ENCODE data around the gene KISS1. TPM values are rescaled to one million over a fixed set of nuclear protein-coding genes. Genes with fewer than 3 reads are reported as not detected.

KISS1 gene
- polyA plus RNA-seq, 1 donor from 2014 or later, result not detected

- Histone ChIP-seq H3K27ac (ENCODE audit: low read length) (no peak overlapping the region), H3K79me2 (replicated peaks; ENCODE audit: insufficient read depth, low read length) (no peaks in the 10 kb centered on the region), H3K9me2 (ENCODE audit: insufficient read depth, low read length) (no peaks in the 10 kb centered on the region)
These were observed 45.6 kb upstream of the KISS1 start for GRCh38 chr1:204241914-204242313.

GRCh38 chr1:204241050-204241449, 44.8 kb upstream of the KISS1 start:
- H3K79me2 ChIP-seq (replicated peaks; ENCODE audit: insufficient read depth, low read length), result no peaks in the 10 kb centered on the region
- no peak overlapping the region for H3K9ac ChIP-seq (ENCODE audit: low read length)
- no peaks in the 10 kb centered on the region for H3K27me3 ChIP-seq (ENCODE audit: insufficient read depth, low read depth, low read length)
- no peaks in the 10 kb centered on the region for H3K9me2 ChIP-seq (ENCODE audit: insufficient read depth, low read length)
- no peaks in the 10 kb centered on the region for H4K20me1 ChIP-seq (ENCODE audit: insufficient read depth)
- H3K27ac ChIP-seq (ENCODE audit: low read length), result no peak overlapping the region
- no peaks in the 10 kb centered on the region for H3K9me3 ChIP-seq (ENCODE audit: low read length)
- no peak overlapping the region for H3K4me3 ChIP-seq (ENCODE audit: low read length)
- H3F3A ChIP-seq (ENCODE audit: insufficient read depth, low read length, poor library complexity, severe bottlenecking), result no peaks in the 10 kb centered on the region
- no peak overlapping the region for H2AFZ ChIP-seq (ENCODE audit: low read depth, low read length)
- H3K36me3 ChIP-seq (ENCODE audit: insufficient read depth, low read length), result peaks cover 7% of the 10 kb centered on the region
- H3K4me2 ChIP-seq (ENCODE audit: low read length), result no peak overlapping the region
- TF ChIP-seq REST (IDR thresholded peaks at IDR 0.05; ENCODE audit: borderline replicate concordance) (no peak), RAD21 (conservative IDR thresholded peaks at IDR 0.05) (no peak), CTCF (IDR thresholded peaks at IDR 0.05; ENCODE audit: poor library complexity, severe bottlenecking) (no peak), MXI1 (conservative IDR thresholded peaks at IDR 0.05; ENCODE audit: poor library complexity, severe bottlenecking) (no peak), SMC3 (conservative IDR thresholded peaks at IDR 0.05; ENCODE audit: poor library complexity) (no peak), EZH2 (IDR thresholded peaks at IDR 0.05; ENCODE audit: borderline replicate concordance, insufficient read depth, low read length, poor library complexity, severe bottlenecking) (no peak)

More at GRCh38 chr1:204241914-204242313, 45.6 kb upstream of the KISS1 start:
- H3K4me3 ChIP-seq (ENCODE audit: low read length), result no peak overlapping the region
- no peaks in the 10 kb centered on the region for H3K9me3 ChIP-seq (ENCODE audit: low read length)
- no peaks in the 10 kb centered on the region for H3F3A ChIP-seq (ENCODE audit: insufficient read depth, low read length, poor library complexity, severe bottlenecking)
- H2AFZ ChIP-seq (ENCODE audit: low read depth, low read length), result no peak overlapping the region
- no peak overlapping the region for H3K4me2 ChIP-seq (ENCODE audit: low read length)
- H4K20me1 ChIP-seq (ENCODE audit: insufficient read depth), result no peaks in the 10 kb centered on the region
- H3K9ac ChIP-seq (ENCODE audit: low read length), result no peak overlapping the region
- TF ChIP-seq REST (IDR thresholded peaks at IDR 0.05; ENCODE audit: borderline replicate concordance), result no peak
- TF ChIP-seq RAD21 (conservative IDR thresholded peaks at IDR 0.05), result no peak
- TF ChIP-seq SMC3 (conservative IDR thresholded peaks at IDR 0.05; ENCODE audit: poor library complexity), result no peak
- no peak for TF ChIP-seq POLR2AphosphoS5 (IDR thresholded peaks at IDR 0.05)
- TF ChIP-seq MXI1 (conservative IDR thresholded peaks at IDR 0.05; ENCODE audit: poor library complexity, severe bottlenecking), result no peak
- TF ChIP-seq EP300 (conservative IDR thresholded peaks at IDR 0.05; ENCODE audit: poor library complexity, severe bottlenecking), result no peak
- no peak for TF ChIP-seq EZH2 (IDR thresholded peaks at IDR 0.05; ENCODE audit: borderline replicate concordance, insufficient read depth, low read length, poor library complexity, severe bottlenecking)
- TF ChIP-seq CTCF (IDR thresholded peaks at IDR 0.05; ENCODE audit: poor library complexity, severe bottlenecking), result no peak
- no peak for TF ChIP-seq TAF1 (IDR thresholded peaks at IDR 0.05; ENCODE audit: low read depth)
- no peaks in the 10 kb centered on the region for H3K27me3 ChIP-seq (ENCODE audit: insufficient read depth, low read depth, low read length)
- peaks cover 7% of the 10 kb centered on the region for H3K36me3 ChIP-seq (ENCODE audit: insufficient read depth, low read length)

All from neural cell (in vitro differentiated cells).